Gastroesophageal sphincter (tissue), 3 donors: Measurements from ENCODE around the gene MADD.

Experiments used
- EP300 ChIP-seq: sonication (generic); formaldehyde crosslinking; IDR thresholded peaks from one replicate; pipeline ENCODE4 v1.6.1; 2017; ENCODE audit warnings: antibody characterized with exemption, mild to moderate bottlenecking
- POLR2A ChIP-seq, 2 donors: fragments of 450-650 bp; IDR thresholded peaks; one replicate each; pipeline ENCODE4 v1.6.1; 2017; ENCODE audit warnings: antibody characterized with exemption in 2 of 2, mild to moderate bottlenecking in 2 of 2, moderate library complexity in 1 of 2
- TF ChIP-seq, protein P1 (sequence below), 4 experiments: fragments of 200-600 bp in 2 of 4; fragments of 450-650 bp in 2 of 4; sonication (generic) in 1 of 4; IDR thresholded peaks; one replicate each; pipeline ENCODE4 v1.5.1; 2017 to 2019; ENCODE audit warnings: antibody characterized with exemption in 4 of 4, mild to moderate bottlenecking in 2 of 4, moderate library complexity in 2 of 4

- TF ChIP-seq, protein P1, sequence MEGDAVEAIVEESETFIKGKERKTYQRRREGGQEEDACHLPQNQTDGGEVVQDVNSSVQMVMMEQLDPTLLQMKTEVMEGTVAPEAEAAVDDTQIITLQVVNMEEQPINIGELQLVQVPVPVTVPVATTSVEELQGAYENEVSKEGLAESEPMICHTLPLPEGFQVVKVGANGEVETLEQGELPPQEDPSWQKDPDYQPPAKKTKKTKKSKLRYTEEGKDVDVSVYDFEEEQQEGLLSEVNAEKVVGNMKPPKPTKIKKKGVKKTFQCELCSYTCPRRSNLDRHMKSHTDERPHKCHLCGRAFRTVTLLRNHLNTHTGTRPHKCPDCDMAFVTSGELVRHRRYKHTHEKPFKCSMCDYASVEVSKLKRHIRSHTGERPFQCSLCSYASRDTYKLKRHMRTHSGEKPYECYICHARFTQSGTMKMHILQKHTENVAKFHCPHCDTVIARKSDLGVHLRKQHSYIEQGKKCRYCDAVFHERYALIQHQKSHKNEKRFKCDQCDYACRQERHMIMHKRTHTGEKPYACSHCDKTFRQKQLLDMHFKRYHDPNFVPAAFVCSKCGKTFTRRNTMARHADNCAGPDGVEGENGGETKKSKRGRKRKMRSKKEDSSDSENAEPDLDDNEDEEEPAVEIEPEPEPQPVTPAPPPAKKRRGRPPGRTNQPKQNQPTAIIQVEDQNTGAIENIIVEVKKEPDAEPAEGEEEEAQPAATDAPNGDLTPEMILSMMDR (IDR thresholded peaks at IDR 0.05) = no peak
- TF ChIP-seq POLR2A (IDR thresholded peaks at IDR 0.05) (no peak), EP300 (no peak)
Observed at GRCh38 chr11:47272706-47273105, 2.8 kb downstream of the MADD start.
